NK-92 treated with Interleukin-12 subunit alpha and Interleukin-12 subunit beta, amount 100 ng/mL, for 24 hours (cell line): Measurements from ENCODE around the gene CSNK2B.

Experiments
- DNase-seq: peaks from one replicate; lab custom pipeline; 2025; lab: John Stamatoyannopoulos, UW

Gene CSNK2B

DNA sequence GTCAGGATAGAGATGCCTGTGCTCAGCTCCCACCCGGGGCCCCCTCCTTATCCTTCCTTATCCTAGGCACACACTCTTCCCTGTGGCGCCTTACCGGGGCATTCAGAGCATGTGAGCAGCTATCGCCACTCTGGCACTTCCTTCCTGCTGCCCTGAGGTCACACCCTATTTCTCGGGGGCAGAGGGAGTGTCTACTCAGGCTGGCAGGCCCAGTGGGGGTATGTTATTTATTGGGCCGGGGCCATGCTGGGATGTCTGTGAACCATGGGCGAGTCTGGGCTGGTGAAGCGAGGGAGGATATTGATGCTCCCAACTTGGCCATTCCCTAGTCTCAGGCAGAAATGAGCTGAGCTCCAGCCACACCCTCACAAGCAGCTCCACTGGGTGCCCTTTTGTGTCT, 45.4 kb downstream of the CSNK2B start:
- no peak for DNase-seq

DNA sequence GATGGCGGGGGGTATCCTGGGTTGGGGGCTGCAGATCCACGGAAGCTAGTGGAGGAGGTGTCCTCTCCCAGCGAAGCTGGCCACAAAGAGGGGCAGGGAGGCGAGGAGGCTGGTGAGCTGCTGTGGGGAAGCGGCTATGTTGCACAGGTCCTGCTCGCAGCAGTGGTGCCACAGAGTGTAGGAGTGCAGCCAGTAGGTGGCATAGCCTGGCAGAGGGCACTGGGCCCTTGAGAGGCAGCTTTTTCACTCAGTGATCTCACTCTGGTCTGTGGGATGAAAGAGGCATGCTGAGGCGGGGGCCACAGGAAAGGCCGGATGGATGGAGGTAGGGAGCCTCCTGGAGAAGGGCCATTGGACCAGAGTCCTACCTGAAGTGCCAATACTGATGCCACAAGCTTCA, 46.4 kb downstream of the CSNK2B start:
- no peak for DNase-seq

- no peak for DNase-seq
Measured at GRCh38 chr6:31713465-31713864, 47.6 kb downstream of the CSNK2B start.

DNA sequence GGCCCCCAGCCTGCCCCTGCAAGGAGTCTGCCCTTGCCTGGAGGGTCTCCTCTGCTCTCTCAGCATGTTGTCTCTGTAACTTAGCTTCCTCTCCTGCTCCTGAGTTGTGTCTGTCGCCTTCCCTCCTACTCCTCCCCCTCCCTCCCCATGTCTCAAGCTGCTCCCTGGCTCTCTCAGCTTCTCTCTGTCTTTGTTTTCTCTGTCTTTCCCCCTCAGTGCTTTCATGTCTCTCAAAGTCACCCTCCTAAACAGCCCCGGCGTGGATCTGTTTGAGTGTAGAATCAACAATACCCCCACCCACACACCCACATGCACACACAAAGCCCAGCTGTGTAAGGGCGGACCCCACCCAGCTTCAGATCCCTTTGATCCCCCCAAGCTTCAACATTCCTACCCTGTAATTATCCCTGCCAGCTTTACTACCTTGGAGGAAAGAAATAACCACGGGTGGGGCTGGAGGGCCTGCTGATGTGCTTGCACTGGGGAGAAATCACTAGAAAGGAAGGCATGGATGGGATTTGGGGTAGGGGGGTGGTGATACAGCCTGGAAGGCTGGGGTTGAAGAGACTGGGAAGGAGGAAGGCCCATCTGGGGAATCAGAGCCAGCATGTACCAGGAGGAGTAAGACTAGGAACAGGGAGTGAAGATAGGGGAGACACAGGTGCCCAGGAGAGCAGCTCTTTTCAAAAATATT, 48.3 kb downstream of the CSNK2B start:
- DNase-seq: no peak

- no peak for DNase-seq
Measured at GRCh38 chr6:31715022-31715958, 49.4 kb downstream of the CSNK2B start, which contains the start of gene LY6G6D. LY6G6D (plus strand) TSS chr6:31715348; CDS start chr6:31715356, 8 bp downstream.

- no peak for DNase-seq
Measured at GRCh38 chr6:31717499-31718222, 51.8 kb downstream of the CSNK2B start.

DNA sequence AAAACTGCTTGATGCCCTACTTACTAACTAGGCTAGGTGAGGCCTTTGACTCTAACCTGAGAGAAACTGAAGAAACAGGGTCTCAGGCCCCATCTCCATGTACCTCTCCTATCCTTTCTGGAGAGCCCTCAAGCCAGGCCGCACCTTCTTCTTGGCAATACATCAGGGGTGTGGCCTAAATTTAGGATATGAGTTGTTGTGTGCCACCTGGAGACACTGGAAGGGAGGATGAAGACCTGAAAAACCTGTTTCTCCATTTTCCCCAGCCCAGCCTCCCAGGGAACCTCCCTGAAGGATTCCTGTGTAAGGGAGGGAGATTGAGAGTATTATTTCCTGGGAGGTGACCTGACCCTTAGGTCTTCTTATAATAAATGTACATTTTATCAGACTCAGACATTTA, 52.4 kb downstream of the CSNK2B start:
- no peak for DNase-seq

GRCh38 chr6:31719001-31719400, 53.1 kb downstream of the CSNK2B start:
- DNase-seq: no peak
